HepG2 (cell line): ENCODE data around the gene NIPSNAP3A. TPM values are rescaled to one million over a fixed set of nuclear protein-coding genes. Genes with fewer than 3 reads are reported as not detected.

ENCODE experiments used
- ATAC-seq: fragments of 200-7000 bp; cut with Tn5 transposase; 3 replicates; pipeline ENCODE4 v1.9.1; 2020; ENCODE audit warnings: mild to moderate bottlenecking, moderate library complexity
- BruUV-seq: library from RNA; stranded (reverse); fragments of 400-500 nt; replicated peaks from 2 replicates; lab custom pipeline; 2021; lab: Mats Ljungman, UMichigan
- CTCF ChIA-PET: fragments of 300-600 bp; formaldehyde crosslinking; extraction: SDS; loops from one replicate; lab custom pipeline; 2021; ENCODE audit warnings: low total read pairs, inconsistent platforms, low intra/inter-chr PET ratio; lab: Yijun Ruan, JAX
- POLR2A ChIA-PET: fragments of 350-600 bp; sonication (Branson Sonifier 250); formaldehyde crosslinking; loops from one replicate; lab custom pipeline; 2020; ENCODE audit warnings: antibody characterized with exemption, inconsistent platforms; lab: Yijun Ruan, JAX
- DNase-seq: peaks from one replicate; pipeline ENCODE4 v3.0.0-alpha.2; 2015; ENCODE audit warnings: low spot score
- FAIRE-seq: peaks from 3 replicates; lab custom pipeline; 2011; peaks lifted over from hg19 to GRCh38; lab: Jason Lieb, UNC
- H2AFZ ChIP-seq: one replicate; pipeline ENCODE4 v1.6.1; 2011; ENCODE audit warnings: low read length, inconsistent platforms
- H3K27ac ChIP-seq: fragments of 300-600 bp; 3 replicates; pipeline ENCODE4 v1.8.0; 2011; ENCODE audit warnings: mixed run types, mild to moderate bottlenecking, mixed read lengths, low read length, inconsistent platforms; ENCODE audit not compliant: insufficient read depth; ENCODE audit errors: extremely low read length
- H3K27me3 ChIP-seq, 2 experiments: fragments of 200-600 bp in 1 of 2; 2 replicates in 1 of 2; 3 replicates in 1 of 2; pipeline versions ENCODE4 v1.6.0 to v1.8.0; 2011; ENCODE audit warnings: low read length in 2 of 2, mild to moderate bottlenecking in 2 of 2, moderate library complexity in 2 of 2, inconsistent platforms in 1 of 2; ENCODE audit not compliant: insufficient read depth in 2 of 2, control insufficient read depth in 1 of 2
- H3K36me3 ChIP-seq, 2 experiments: fragments of 200-600 bp in 1 of 2; replicated peaks in 1 of 2; 2 replicates in 1 of 2; 3 replicates in 1 of 2; pipeline versions ENCODE4 v1.5.1 to v1.8.0; 2011; ENCODE audit warnings: low read length in 2 of 2, inconsistent platforms in 1 of 2; ENCODE audit not compliant: insufficient read depth in 2 of 2, control insufficient read depth in 1 of 2
- H3K4me1 ChIP-seq: 2 replicates; pipeline ENCODE4 v1.5.1; 2012; ENCODE audit warnings: low read length, inconsistent platforms; ENCODE audit not compliant: insufficient read depth
- H3K4me2 ChIP-seq: 2 replicates; pipeline ENCODE4 v1.6.0; 2011; ENCODE audit warnings: low read depth, low read length, inconsistent platforms
- H3K4me3 ChIP-seq, 3 experiments: fragments of 200-600 bp in 1 of 3; sonication (generic), shearing (Covaris generic) in 1 of 3; replicated peaks in 1 of 3; 2 replicates each; pipeline ENCODE4 v1.5.1; 2011 to 2016; ENCODE audit warnings: low read length in 3 of 3, inconsistent platforms in 2 of 3, low read depth in 2 of 3, mild to moderate bottlenecking in 2 of 3, control low read depth in 1 of 3, mixed read lengths in 1 of 3; ENCODE audit not compliant: insufficient read depth in 1 of 3
- H3K79me2 ChIP-seq: one replicate; pipeline ENCODE4 v1.6.1; 2011; ENCODE audit warnings: low read length, inconsistent platforms; ENCODE audit not compliant: insufficient read depth
- H3K9ac ChIP-seq: 2 replicates; pipeline ENCODE4 v1.6.0; 2011; ENCODE audit warnings: mild to moderate bottlenecking, low read depth, low read length, inconsistent platforms; ENCODE audit not compliant: insufficient read depth
- H3K9me3 ChIP-seq: 2 replicates; pipeline ENCODE4 v1.5.1; 2012; ENCODE audit warnings: mild to moderate bottlenecking, low read length
- H4K20me1 ChIP-seq: 2 replicates; pipeline ENCODE4 v1.6.0; 2011; ENCODE audit warnings: inconsistent platforms, mild to moderate bottlenecking, low read length, moderate library complexity; ENCODE audit not compliant: insufficient read depth
- EZH2 ChIP-seq: conservative IDR thresholded peaks from 2 replicates; pipeline ENCODE4 v1.6.1; 2012; ENCODE audit warnings: mild to moderate bottlenecking, low read depth, low read length, moderate library complexity
- KAT8 ChIP-seq: IDR thresholded peaks from 2 replicates; pipeline ENCODE4 v1.6.1; 2016; ENCODE audit warnings: missing genetic modification reagents, missing compliant biosample characterization
- KLF16 ChIP-seq, 2 experiments: sonication (generic) in 1 of 2; formaldehyde crosslinking in 1 of 2; IDR thresholded peaks; 2 replicates each; pipeline versions ENCODE4 v1.6.1 to v1.8.0; 2016 to 2023; ENCODE audit warnings: missing genetic modification reagents in 2 of 2, missing compliant biosample characterization in 1 of 2
- MED1 ChIP-seq: sonication (generic); formaldehyde crosslinking; IDR thresholded peaks from 2 replicates; pipeline ENCODE4 v1.4.0; 2020; ENCODE audit warnings: missing genetic modification reagents
- MYPOP ChIP-seq: sonication (generic); formaldehyde crosslinking; IDR thresholded peaks from 2 replicates; pipeline ENCODE4 v1.8.1; 2023; ENCODE audit warnings: mild to moderate bottlenecking, moderate library complexity, missing genetic modification reagents
- PRMT3 ChIP-seq: sonication (generic); formaldehyde crosslinking; IDR thresholded peaks from 2 replicates; pipeline ENCODE4 v1.8.1; 2022; ENCODE audit warnings: low read depth, mild to moderate bottlenecking, moderate library complexity, missing genetic modification reagents, borderline replicate concordance
- SUZ12 ChIP-seq: fragments of 150-350 bp; IDR thresholded peaks from 2 replicates; pipeline ENCODE4 v1.6.1; 2014; ENCODE audit warnings: low read depth, low read length
- WIZ ChIP-seq: sonication (generic); formaldehyde crosslinking; IDR thresholded peaks from 2 replicates; pipeline ENCODE4 v1.5.1; 2020; ENCODE audit warnings: mild to moderate bottlenecking, missing genetic modification reagents
- XBP1 ChIP-seq: sonication (generic); formaldehyde crosslinking; IDR thresholded peaks from 2 replicates; pipeline ENCODE4 v1.5.0; 2020; ENCODE audit warnings: missing genetic modification reagents
- ZBTB37 ChIP-seq: sonication (generic); formaldehyde crosslinking; IDR thresholded peaks from 2 replicates; pipeline ENCODE4 v1.4.0; 2020; ENCODE audit warnings: mild to moderate bottlenecking, missing genetic modification reagents
- ZNF580 ChIP-seq: IDR thresholded peaks from 2 replicates; pipeline ENCODE4 v1.6.1; 2016; ENCODE audit warnings: low read depth, borderline replicate concordance
- ZNF598 ChIP-seq: sonication (generic); formaldehyde crosslinking; IDR thresholded peaks from 2 replicates; pipeline ENCODE4 v1.5.1; 2020; ENCODE audit warnings: mild to moderate bottlenecking, missing genetic modification reagents, borderline replicate concordance
- ZNF782 ChIP-seq: sonication (generic); formaldehyde crosslinking; IDR thresholded peaks from 2 replicates; pipeline ENCODE4 v1.4.0; 2020; ENCODE audit warnings: missing genetic modification reagents, mild to moderate bottlenecking, borderline replicate concordance
- WGBS: methylation state at CpG from one replicate; pipeline ENCODE4 v1.1.6; 2017; ENCODE audit warnings: low lambda C conversion rate; 5-methylcytosine and 5-hydroxymethylcytosine counted together
- in situ Hi-C: cut with HindIII; loops from 2 replicates; pipeline ENCODE4 v1.10.0; 2017; ENCODE audit warnings: low pct_unique_long_range_greater_than_20kb; ENCODE audit not compliant: extremely low pct_ligation_motif_present
- intact Hi-C: fragments of 100-400 bp; cut with micrococcal nuclease; formaldehyde crosslinking; loops from one replicate; pipeline ENCODE4 v1.10.0; 2022; ENCODE audit not compliant: unreplicated experiment
- polyA plus RNA-seq, 8 experiments: library from polyadenylated mRNA; depleted of rRNA in 3 of 8; stranded (reverse) in 7 of 8; unstranded in 1 of 8; fragments of >200 nt; fragmentation: Illumina TruSeq in 4 of 8; extraction: Trizol in 4 of 8; gene quantifications; 2 replicates each; pipeline versions ENCODE4 v1.2.1 to v1.2.3, GENCODE V29; 2011 to 2016; ENCODE audit warnings: low read depth in 4 of 8, missing spikeins in 1 of 8, mixed read lengths in 1 of 8; ENCODE audit not compliant: insufficient read depth in 1 of 8
- total RNA-seq, 5 experiments: library from RNA; depleted of rRNA; stranded (reverse); fragments of >200 nt; fragmentation: Illumina TruSeq; extraction: Trizol; gene quantifications; 2 replicates each; pipeline ENCODE4 v1.2.3, GENCODE V29; 2016; ENCODE audit warnings: low read depth in 1 of 5

The NIPSNAP3A gene
- total and polyA plus RNA-seq, 2 of the 13 experiments (the other 11 are each of a cell fraction or from before 2014, with no cell fraction given): 13.7 to 14.6 TPM

GRCh38 chr9:104738452-104738851, 9.0 kb upstream of the NIPSNAP3A start:
- ATAC-seq: no peak
- no peak for FAIRE-seq
- ChIA-PET POLR2A (no interaction called here), CTCF (no interaction called here)
- Histone ChIP-seq H3K36me3 (no peaks in the 10 kb centered on the region), H3K27ac (no peak overlapping the region), H3K9me3 (no peaks in the 10 kb centered on the region), H3K4me2 (no peak overlapping the region), H3K79me2 (no peaks in the 10 kb centered on the region), H3K4me1 (no peaks in the 10 kb centered on the region; the same call in 1 of the 2 replicates), H3K4me3 (no peak overlapping the region), H3K27me3 (no peaks in the 10 kb centered on the region), H2AFZ (no peak overlapping the region), H4K20me1 (no peaks in the 10 kb centered on the region), H3K9ac (no peak overlapping the region)
- TF ChIP-seq ZNF782 (CRISPR knock-in tag): no peak
- TF ChIP-seq EZH2: no peak
- no peak for TF ChIP-seq SUZ12
- TF ChIP-seq WIZ (CRISPR knock-in tag): no peak
- no peak for TF ChIP-seq PRMT3 (CRISPR knock-in tag)
- no peak for TF ChIP-seq ZBTB37 (CRISPR knock-in tag)
- no peak for TF ChIP-seq XBP1 (CRISPR knock-in tag)
- no peak for TF ChIP-seq ZNF598 (CRISPR knock-in tag)
- no peak for TF ChIP-seq KLF16 (CRISPR knock-in tag; IDR thresholded peaks at IDR 0.05)
- TF ChIP-seq MED1 (CRISPR knock-in tag): no peak
- no peak for TF ChIP-seq MYPOP (CRISPR knock-in tag)
- no peak for TF ChIP-seq KAT8 (CRISPR knock-in tag)
- TF ChIP-seq ZNF580: no peak
- in situ Hi-C loops (no loop called here), intact Hi-C loops (no loop called here)
- BruUV-seq: no TSS peak
- WGBS: 41% methylated on average over 3 of the region's 3 CpGs
- DNase-seq: no peak
